NCI-H446 (cell line): ENCODE measurements around the gene TCERG1L.
"Not testable (repeated sequence)": the region's sequence is repeated elsewhere in the genome, so short reads cannot be mapped to it uniquely, and the experiment has no call there.

ENCODE experiments used
- DNase-seq, 2 experiments: peaks; one replicate each; lab custom pipeline; 2025; lab: John Stamatoyannopoulos, UW

The TCERG1L gene, protein sequence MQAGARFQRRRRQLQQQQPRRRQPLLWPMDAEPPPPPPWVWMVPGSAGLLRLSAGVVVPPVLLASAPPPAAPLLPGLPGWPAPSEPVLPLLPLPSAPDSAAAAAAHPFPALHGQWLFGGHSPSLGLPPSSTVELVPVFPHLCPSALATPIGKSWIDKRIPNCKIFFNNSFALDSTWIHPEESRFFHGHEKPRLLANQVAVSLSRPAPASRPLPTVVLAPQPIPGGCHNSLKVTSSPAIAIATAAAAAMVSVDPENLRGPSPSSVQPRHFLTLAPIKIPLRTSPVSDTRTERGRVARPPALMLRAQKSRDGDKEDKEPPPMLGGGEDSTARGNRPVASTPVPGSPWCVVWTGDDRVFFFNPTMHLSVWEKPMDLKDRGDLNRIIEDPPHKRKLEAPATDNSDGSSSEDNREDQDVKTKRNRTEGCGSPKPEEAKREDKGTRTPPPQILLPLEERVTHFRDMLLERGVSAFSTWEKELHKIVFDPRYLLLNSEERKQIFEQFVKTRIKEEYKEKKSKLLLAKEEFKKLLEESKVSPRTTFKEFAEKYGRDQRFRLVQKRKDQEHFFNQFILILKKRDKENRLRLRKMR

DNA sequence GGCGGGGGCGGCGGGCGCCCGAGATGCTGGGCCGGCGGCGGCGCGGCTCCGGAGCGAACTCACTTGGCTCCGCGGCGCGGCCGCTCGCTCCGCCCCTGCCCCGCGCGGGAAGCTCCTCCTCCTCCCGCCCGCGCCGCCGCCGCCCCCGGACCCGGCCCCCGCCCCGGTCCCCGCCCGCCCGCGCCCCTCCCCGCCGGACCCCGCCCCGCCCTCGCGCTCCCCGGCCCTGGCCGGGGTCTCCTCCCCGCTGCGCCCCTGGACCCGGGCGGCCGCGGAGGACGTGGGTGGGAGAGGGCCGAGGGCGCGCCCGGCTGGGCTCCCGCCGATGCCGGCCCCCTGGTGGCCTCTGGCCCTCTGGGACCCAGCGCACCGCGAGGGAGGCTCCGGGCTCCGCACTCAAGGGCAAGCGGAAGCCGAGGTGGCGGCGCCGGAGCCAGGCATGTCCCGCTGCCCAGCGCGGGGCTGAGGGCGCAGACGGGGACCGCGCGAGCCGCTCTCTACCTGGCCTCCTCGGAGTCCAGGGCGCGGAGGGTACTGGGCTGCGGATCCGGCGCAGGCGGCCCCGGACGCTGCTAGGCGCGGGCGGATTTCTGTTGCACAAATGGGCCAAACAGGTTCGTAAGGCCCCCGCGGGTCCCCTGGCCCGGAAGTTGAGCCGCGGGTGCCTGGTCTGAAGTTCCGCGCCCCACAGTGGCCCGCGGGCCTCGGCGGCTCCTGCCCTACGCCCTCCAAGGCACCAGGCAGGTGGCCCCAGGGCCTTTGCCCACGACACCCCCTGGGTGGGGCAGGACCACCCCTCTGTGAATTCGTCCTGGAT lies at the start of gene TCERG1L:
Gene TCERG1L (minus strand): TSS at position 61 of the 817 bp plus-strand sequence. CDS start 86 bp downstream, outside the sequence.
- no peak for DNase-seq

DNA sequence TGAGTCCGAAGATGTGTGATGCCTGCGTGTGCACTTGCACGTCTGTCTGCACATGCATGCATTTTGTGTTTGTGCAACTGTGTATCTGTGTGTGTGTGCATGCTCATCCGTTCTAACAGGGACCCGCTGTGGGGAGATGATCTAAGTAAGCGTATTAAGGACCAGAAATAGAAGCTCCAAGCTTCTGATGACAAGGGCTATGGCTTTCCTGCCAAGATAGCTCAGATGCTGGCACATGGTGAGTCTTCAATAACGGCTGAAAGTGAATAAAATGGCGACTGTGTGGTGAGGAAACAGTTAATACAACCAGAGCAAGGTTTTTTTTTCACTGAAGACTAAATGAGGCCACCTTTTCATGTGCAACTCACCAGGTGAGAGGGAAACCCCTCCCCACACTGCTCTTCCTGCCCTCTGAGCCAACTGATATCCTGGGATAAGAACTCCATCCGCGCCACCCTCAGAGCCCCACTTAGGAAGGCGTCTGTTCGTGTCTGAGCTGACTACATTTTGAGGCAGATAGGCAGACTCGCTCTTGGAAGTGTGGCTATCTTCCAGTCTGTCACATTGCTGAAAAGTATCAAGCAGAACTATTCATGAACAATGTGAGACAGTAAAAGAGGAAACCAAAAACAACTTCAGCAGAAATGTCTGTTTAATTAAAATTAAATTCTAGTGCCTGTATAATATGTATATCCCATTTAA lies 47.4 kb upstream of the TCERG1L start:
- DNase-seq: no peak

DNA sequence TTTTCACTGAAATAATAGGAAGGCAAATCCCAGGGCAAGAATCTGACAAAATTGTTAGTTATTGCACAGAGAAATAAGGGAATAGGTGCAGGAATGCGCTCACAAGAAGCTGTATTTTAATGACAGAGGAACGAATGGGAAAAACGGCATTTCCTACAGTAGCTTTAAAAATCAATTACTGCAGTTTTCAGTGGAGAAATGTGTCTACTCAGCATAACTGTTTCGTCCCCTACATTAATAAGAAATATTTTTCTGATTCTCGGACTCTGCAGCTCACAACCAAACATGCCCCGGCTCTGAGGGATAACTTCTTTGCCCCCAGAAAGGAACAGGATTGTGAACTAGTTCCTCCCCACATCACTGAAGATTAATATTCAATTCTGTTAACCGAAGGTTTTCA lies 44.9 kb upstream of the TCERG1L start:
- DNase-seq: no peak

DNA sequence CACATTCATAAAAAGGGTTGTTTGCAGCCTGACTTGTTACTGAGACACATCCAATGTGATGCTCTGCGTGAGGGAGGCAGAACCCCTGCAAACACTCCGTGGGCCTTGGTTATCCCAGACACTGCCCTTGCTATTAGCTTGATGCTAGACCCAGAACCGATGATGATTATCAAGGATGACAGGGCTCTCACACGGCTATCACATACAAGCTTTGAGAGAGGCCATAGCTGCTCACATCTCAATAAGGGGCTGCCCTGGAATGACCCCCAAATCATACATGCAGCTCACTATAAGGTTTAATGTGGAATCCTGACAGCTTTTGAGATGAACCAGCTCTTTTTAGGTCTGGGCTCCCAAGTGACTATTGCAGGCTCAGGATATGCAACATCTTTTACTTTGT lies 44.4 kb upstream of the TCERG1L start:
- DNase-seq: no peak

DNA sequence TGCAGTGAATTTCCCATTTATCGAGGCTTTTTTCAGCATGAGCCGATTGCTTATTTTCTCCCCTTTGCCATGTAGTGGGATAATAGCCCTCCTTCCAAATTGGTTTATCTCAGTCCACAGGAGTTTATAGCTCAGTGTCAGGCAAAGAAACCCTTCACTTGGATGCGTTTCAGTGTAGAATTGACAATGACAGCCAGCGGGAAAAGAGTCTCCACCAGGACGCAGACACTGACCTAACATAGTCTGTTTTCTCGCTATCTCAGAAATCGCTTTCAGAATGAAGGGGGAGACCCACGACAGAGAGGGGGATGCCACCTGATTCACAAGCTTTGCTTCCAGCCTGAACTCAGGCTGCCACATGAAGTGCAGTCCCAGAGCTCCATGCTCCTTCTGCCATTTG lies 43.5 kb upstream of the TCERG1L start:
- no peak for DNase-seq

DNA sequence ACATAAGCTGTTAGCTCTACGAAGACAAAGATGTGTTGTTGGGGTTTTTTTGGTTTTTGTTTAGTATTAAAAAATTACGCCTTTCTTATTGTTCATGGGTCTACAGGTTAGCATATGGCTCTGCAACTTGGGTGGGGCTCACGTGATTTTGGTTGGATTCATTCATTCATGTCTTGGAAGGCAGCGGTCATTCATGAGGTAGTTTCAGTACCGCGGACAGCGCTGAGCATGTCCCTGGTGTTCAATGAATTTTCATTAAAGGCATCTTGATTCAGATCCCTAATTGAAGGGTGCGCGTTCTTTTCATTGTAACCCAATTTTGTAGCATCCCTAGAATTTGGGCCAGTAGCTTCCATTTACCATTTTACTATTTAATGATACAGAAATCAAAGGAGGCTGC lies 42.9 kb upstream of the TCERG1L start:
- no peak for DNase-seq

DNA sequence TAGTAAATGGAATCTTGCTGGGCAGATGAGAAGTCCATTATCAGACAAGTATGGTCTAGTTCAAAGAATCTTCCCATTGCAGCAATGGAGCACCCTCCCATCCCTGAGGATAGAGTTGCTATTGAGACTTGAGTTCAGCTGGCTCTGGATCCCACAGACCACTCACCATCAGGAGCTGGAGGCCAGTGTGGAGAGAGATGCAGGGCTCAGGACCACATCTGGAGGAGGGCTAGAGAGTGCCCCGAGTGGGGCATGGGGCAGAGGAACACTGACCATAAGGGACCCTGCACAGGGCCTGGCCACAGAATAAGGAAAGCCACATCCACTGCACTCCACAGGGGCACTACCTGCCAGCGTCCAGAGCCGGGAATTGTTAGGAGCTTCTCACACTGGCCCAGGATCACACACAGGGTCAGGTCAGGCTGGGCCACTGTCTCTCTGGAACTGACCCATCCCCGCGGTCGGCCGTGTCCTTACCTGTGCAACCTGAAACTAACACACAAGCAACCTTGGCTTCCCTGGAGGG lies 41.3 kb upstream of the TCERG1L start:
- no peak for DNase-seq

DNA sequence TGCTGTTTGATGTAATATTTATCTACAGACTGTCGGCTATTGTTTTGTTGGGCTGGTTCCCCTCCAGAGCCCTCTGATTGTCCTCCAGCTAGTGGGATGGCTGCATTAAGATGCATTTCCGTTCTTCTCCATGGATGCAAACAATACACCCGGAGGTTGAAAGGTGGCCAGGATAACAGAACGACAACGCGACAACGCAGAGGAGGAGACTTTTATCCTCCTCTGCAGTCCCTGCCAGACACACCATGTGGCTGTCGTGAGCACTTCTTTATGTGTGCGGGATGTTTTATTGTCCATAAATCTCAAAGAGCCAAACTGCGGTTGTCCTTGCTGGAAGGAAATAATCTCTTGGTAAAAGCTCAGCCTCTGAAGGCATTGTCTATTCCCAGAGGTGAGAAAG lies 39.1 kb upstream of the TCERG1L start:
- no peak for DNase-seq

DNA sequence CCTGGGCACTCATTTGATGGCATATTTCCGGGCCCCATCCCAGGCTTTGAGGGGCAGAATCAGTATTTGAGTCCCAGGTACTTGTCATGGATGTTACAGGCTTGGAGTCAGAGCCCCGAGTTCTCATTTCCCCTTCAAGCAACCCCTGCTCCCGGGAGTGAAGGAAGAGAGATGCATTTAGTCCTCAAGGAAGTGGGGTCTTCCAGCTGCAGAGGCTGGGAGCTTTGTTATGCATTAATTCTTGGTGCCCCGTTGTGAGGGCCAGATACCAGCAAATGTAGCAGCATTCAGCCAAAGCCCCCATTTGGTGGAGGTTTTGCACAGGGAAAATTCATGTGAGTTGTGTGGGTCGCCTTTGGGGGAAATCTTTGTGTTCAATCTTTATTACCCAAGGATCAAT lies 38.7 kb upstream of the TCERG1L start:
- no peak for DNase-seq

DNA sequence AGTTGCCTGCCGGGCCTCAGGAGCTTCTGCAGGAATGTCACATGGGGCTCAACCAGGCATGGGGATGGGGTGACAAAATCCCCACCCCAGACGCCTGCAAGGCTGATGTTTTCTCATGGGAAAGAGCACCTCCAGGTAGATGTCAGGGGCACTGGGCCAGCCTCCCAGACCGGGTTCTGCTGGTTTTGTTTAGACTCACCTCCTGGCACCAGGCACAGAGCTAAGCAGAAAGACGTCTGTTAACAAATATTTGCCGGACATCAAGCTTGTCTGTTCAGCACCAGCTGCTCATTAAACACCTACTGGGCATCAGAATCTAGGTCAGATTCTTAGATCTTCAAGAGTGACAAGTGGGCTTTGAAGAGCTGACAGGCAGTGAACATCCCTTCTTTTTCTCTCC lies 34.9 kb upstream of the TCERG1L start:
- no peak for DNase-seq

DNA sequence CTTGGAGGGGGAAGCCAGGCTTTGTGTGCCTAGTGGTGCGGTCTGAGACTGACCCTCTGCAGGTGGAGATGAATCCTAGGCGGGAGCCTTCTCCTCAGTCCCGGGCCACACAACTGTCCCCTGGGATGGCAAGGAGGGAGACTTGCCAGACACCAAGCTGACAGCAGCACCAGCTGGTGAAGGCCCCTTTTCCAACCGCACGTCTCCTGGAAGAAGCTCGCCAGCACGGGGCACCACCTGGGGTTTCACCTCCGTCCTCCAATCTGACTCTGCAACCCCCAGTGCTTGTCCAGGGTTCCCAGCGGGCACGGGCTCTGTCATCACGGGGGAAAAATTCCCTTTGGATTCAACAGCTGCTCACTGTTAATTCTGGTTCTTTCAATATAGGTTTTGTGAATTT lies 34.2 kb upstream of the TCERG1L start:
- DNase-seq: no peak

DNA sequence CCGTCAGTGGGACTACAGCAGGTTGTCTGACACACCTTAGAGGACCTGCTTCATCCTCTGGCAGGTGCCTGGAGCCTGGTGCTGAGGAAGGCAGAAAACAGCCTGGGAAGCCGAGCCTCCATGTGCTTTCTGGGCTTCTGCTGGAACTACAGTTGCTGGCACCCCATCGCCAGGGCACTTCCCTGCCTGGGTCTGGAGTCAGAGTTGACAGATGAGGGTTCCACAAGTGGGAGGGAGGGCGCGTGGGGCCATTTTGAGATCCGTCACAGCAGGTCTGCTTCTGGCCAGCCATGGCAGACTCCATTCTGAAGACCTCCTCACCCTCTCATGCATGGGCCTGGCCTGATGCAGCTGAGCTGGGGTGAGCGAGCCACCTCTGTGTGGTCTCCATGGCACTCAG lies 33.2 kb upstream of the TCERG1L start:
- DNase-seq: no peak

DNA sequence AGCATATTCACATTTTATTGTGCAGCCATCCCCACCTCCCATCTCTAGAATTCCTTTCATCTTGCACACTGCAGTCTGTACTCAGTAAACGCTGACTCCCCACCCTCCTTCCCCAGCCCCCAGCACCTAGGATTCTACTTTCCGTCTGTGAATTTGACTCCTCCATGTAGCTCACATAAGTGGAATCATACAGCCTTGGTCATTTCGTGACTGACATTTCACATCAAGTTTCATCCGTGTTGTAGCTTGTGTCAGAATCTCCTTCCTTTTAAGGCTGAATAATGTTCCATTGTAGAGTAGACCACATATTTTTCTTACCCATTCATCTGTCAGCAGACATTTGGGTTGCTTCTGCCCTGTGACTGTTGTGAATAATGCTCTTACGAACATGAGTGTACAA lies 26.2 kb upstream of the TCERG1L start:
- DNase-seq: no peak

DNA sequence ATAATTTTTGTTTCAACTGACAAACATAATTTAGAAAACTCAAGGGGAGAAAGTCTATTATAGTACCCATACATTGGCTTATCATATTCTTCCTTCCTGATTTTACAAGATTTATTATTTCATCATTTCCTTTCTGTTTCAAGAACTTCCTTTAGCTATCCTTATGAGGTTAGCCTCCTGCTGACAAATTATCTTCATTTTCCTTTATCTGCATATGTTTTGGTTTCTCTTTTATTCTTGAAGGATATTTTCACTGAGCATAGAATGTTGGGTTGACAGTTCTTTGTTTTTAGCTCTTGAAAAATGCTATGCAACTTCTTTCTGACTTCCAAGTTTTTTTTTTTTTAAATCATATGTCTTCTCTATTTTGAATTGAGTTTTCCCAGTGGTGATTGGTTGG lies 21.3 kb upstream of the TCERG1L start:
- DNase-seq: no peak

DNA sequence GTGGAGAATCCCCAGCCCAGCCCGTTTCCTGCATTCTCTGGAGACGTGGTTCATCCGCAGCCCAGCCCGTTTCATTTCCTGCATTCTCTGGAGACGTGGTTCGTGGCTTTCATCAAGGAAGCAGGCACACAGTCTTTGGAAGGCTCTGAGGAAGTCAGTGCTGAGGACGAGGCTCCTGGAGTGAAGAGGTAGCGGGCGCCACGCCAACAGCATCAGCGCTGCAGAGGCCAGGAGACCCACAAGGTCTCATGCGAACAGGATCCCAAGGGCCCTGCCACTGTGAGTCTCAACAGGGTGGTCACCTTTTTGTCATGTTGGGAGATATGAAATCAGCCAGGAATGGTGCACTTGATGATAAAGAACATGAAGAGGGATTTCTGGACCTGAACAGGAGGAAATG lies 12.4 kb upstream of the TCERG1L start:
- DNase-seq: no peak

DNA sequence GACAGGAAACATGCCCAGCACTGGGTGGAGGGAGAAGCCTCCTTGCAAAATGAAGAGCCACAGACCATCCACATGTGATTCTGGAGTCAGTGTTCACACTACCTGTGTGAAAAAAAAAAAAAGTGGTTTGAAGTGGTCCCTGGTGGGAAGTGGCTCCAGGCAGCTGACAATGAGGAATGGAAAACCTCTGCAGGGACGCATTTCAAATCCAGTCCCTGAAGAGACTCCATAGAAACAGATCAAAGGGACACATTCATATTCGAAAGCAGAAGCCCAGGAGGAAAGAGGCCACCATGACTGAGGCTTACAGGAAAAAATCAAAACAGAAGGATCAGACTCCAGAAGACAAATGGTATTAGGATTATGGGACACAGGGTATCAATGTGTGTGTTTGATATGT lies 11.5 kb upstream of the TCERG1L start:
- no peak for DNase-seq

DNA sequence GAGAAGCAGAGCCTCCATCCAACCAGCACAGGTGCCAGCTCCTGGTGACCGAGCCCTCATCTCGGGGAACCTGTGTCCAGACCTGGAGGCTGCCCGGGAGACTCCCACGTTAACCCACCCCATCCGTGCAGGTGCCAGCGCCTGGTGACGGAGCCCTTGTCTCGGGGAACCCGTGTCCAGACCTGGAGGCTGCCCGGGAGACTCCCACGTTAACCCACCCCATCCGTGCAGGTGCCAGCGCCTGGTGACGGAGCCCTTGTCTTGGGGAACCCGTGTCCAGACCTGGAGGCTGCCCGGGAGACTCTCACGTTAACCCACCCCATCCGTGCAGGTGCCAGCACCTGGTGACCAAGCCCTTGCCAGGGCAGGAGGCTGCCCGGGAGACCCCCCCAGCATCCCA lies 11.1 kb upstream of the TCERG1L start:
- DNase-seq: not testable (repeated sequence)

DNA sequence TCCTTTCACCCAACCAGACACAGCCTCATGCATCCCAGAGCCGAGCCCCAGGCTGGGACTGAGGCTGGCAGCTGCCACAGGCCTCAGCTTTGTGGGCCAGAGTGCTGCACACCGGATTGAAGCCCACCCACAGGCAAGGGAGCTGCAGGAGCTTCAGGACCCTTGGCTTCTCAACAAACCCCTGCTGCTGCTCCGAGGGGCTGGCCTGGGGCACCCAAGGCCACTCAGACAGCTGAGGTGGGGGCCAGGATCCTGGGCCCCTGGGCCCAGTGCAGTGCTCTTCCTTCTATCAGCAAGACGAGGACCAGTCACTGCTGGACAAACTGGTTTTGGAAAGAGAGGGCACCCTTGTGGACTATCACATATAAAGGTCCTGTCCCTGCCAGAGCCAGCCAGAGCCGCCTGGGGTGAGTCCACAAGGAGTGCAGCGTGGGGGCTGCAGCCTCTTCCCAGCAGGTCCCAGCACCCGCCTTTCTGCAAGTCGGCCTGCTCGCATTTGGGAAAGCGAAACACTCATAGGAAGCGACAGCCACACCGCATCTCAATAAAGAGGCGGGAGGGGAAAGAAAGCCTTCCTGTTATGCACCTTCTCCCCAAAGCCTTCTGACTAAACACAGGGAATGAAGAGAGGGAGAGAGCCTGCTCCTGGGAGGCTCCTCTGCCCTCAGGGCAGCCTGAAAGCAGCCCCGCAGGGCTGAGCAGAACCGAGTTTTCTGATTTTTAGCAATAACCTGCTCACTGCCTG lies 9.5 kb upstream of the TCERG1L start:
- no peak for DNase-seq

DNA sequence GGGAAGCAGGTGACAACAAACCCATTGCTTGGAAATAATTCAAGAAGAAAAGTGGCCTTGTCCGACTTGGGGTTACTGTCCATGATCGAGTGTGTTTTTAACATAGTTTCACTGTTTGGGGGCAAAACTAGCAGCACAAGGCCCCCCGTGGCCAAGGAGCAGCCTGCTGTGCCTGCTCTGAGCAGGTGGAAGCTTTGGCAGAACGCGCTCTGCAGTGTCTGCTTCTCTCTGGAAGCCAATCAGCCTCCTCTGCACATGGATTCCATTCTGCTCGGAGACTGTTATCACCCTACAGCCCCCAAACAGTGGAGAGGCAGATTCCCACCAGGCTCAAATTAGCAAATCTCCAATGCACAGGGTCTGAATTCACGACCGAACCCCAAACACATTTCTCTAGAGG lies 7.3 kb upstream of the TCERG1L start:
- DNase-seq: no peak

DNA sequence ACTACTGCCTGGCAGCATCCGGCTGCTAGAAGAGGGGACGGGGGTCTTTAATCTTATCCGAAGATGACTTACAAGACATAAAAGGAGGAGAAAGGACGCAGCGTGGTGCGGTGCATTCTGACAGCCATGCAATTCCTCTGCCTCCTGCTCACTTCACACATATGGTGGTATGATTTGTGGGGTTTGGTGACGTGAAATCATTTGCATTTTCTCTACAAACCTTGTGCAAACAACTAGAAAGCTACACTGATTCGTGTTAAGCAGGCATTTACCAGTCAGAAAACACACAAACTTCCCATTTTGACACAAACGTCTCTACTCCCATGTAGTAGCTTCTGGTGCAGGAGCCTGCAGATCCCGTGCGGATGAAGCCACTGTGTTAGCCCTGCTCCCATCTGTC lies 6.8 kb upstream of the TCERG1L start:
- DNase-seq: no peak

DNA sequence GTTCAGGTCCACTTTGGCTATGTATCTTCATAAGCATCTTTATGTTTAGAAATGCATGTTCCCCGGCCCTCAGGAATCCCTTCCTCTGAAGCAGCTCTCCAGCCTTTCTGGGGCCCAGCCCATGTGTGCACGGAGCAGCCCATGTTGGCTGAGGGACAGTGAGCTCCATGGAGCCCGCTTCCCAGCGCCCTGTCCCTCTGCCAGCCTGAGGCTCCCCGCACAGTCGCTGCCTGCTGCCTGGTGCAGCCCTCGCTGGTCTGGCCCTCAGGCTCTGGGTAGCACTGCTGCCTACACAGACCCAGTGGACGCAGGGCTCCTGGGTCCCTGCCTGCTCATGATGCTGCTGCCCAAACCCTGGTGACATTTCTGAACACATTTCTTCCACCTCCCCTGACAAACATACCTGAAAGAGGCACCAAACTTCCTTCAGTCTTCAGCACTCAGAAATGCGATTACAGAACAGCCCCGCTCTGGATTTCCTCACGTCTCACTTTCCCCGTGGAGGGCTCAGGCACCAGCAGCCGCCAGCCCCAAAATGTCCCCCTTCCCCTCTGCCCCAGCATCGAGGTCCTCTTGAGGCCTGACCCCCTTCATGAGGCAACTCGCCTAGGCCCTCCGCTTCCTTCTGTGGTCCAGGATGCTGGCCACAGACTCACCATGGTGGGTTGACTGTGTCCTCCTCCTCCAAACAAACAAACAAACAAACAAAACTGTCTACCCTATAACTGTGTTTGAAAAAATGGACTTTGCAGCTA lies 5.0 kb upstream of the TCERG1L start:
- DNase-seq: no peak
